PFSK-1 (cell line): Measurements from ENCODE around the gene TGFBR1.

Source experiments
- FOXP2 ChIP-seq: optimal IDR thresholded peaks from 2 replicates; pipeline ENCODE3; 2011; ENCODE audit warnings: borderline replicate concordance, control low read depth, inconsistent platforms; ENCODE audit not compliant: insufficient read depth; ENCODE audit errors: extremely low read length, extremely low read depth
- POLR2AphosphoS5 ChIP-seq: IDR thresholded peaks from 2 replicates; pipeline ENCODE4 v1.6.1; 2012; ENCODE audit warnings: low read depth, mild to moderate bottlenecking, control low read depth, low read length, moderate library complexity
- REST ChIP-seq, 2 experiments: IDR thresholded peaks; 2 replicates each; pipeline versions ENCODE4 v1.6.1 to v1.8.0; 2011 to 2012; ENCODE audit warnings: low read depth in 2 of 2, low read length in 2 of 2, control low read depth in 1 of 2, inconsistent platforms in 1 of 2, mild to moderate bottlenecking in 1 of 2, moderate library complexity in 1 of 2; ENCODE audit not compliant: insufficient read depth in 1 of 2
- TAF1 ChIP-seq: IDR thresholded peaks from 2 replicates; pipeline ENCODE4 v1.6.1; 2012; ENCODE audit warnings: low read length, control low read depth, borderline replicate concordance; ENCODE audit not compliant: insufficient read depth

GRCh38 chr9:99143655-99144054 lies 38.7 kb downstream of the TGFBR1 start:
- TF ChIP-seq REST (IDR thresholded peaks at IDR 0.05; ENCODE audit: insufficient read depth in 1 of 2, low read depth in 2 of 2, low read length in 2 of 2) (no peak), POLR2AphosphoS5 (no peak), FOXP2 (no peak), TAF1 (no peak)
